Naive thymus-derived CD4-positive, alpha-beta T cell (primary cell): ENCODE measurements around the gene CPSF6. TPM values are rescaled to one million over a fixed set of nuclear protein-coding genes. Genes with fewer than 3 reads are reported as not detected.
"Not testable (repeated sequence)": the region's sequence is repeated elsewhere in the genome, so short reads cannot be mapped to it uniquely, and the experiment has no call there.

ENCODE experiments used
- ATAC-seq: fragments of 150-1000 bp; cut with Tn5 transposase; 2 replicates; pipeline ENCODE4 v1.10.0; 2021; ENCODE audit warnings: mild to moderate bottlenecking, moderate library complexity
- CTCF ChIA-PET: fragments of 350-600 bp; sonication (Branson Sonifier 250); formaldehyde crosslinking; loops from one replicate; lab custom pipeline; 2021; ENCODE audit warnings: antibody characterized with exemption; lab: Charles Lee
- POLR2A ChIA-PET: fragments of 350-600 bp; sonication (Branson Sonifier 250); formaldehyde crosslinking; loops from one replicate; lab custom pipeline; 2021; ENCODE audit warnings: antibody characterized with exemption, inconsistent platforms; lab: Charles Lee
- DNase-seq, 9 donors: peaks; one replicate each; pipeline versions ENCODE4 v3.0.0 to v3.0.0-alpha.2; 2020 to 2022; ENCODE audit warnings: mixed read lengths in 1 of 9
- H3K27ac ChIP-seq: one replicate; pipeline ENCODE4 v1.7.0; 2013; ENCODE audit warnings: mild to moderate bottlenecking, low read depth, low read length, moderate library complexity
- H3K27me3 ChIP-seq, 2 donors: one replicate each; pipeline ENCODE4 v1.7.0; 2013; ENCODE audit warnings: low read length in 2 of 2, mild to moderate bottlenecking in 2 of 2, moderate library complexity in 2 of 2; ENCODE audit not compliant: control insufficient read depth in 2 of 2, insufficient read depth in 2 of 2
- H3K36me3 ChIP-seq, 3 experiments: 1 replicate in 2 of 3; 2 replicates in 1 of 3; pipeline ENCODE4 v1.7.0; 2013; ENCODE audit warnings: low read length in 3 of 3, mild to moderate bottlenecking in 3 of 3, moderate library complexity in 1 of 3; ENCODE audit not compliant: insufficient read depth in 3 of 3, control insufficient read depth in 2 of 3
- H3K4me1 ChIP-seq, 2 donors: one replicate each; pipeline ENCODE4 v1.7.0; 2013; ENCODE audit warnings: low read length in 2 of 2, mild to moderate bottlenecking in 2 of 2, moderate library complexity in 1 of 2; ENCODE audit not compliant: control insufficient read depth in 2 of 2, insufficient read depth in 2 of 2
- H3K4me3 ChIP-seq: 2 replicates; pipeline ENCODE4 v1.7.0; 2013; ENCODE audit warnings: mild to moderate bottlenecking, low read length
- H3K9me3 ChIP-seq, 3 experiments: 1 replicate in 2 of 3; 2 replicates in 1 of 3; pipeline ENCODE4 v1.7.0; 2013; ENCODE audit warnings: low read length in 3 of 3; ENCODE audit not compliant: control insufficient read depth in 2 of 3
- H3K27ac Mint-ChIP-seq, 9 donors: one replicate each; pipeline ENCODE4 v1.8.0; 2020 to 2022; ENCODE audit warnings: mixed read lengths in 9 of 9, mild to moderate bottlenecking in 8 of 9, moderate library complexity in 5 of 9, inconsistent platforms in 2 of 9
- H3K27me3 Mint-ChIP-seq, 5 donors: one replicate each; pipeline ENCODE4 v1.8.0; 2021 to 2022; ENCODE audit warnings: mixed read lengths in 5 of 5, mild to moderate bottlenecking in 1 of 5
- H3K36me3 Mint-ChIP-seq, 5 donors: one replicate each; pipeline ENCODE4 v1.8.0; 2020 to 2022; ENCODE audit warnings: mixed read lengths in 5 of 5, mild to moderate bottlenecking in 3 of 5, inconsistent platforms in 1 of 5
- H3K4me1 Mint-ChIP-seq, 7 donors: one replicate each; pipeline ENCODE4 v1.8.0; 2020 to 2022; ENCODE audit warnings: mixed read lengths in 7 of 7, mild to moderate bottlenecking in 3 of 7, inconsistent platforms in 1 of 7
- H3K4me3 Mint-ChIP-seq, 10 donors: one replicate each; pipeline ENCODE4 v1.8.0; 2020 to 2022; ENCODE audit warnings: mild to moderate bottlenecking in 10 of 10, mixed read lengths in 10 of 10, moderate library complexity in 6 of 10, inconsistent platforms in 2 of 10
- H3K9me3 Mint-ChIP-seq, 11 donors: one replicate each; pipeline ENCODE4 v1.8.0; 2020 to 2022; ENCODE audit warnings: mixed read lengths in 11 of 11, mild to moderate bottlenecking in 4 of 11, inconsistent platforms in 1 of 11, moderate library complexity in 1 of 11
- intact Hi-C, 2 donors: fragments of 100-400 bp; cut with micrococcal nuclease; formaldehyde crosslinking; loops; one replicate each; pipeline ENCODE4 v1.15.1; 2023
- polyA plus RNA-seq, 2 donors: library from polyadenylated mRNA; unstranded; fragments of 300-500 nt; fragmentation: Illumina TruSeq; gene quantifications; one replicate each; pipeline ENCODE4 v1.2.3, GENCODE V29; 2021
- total RNA-seq, 6 experiments: library from RNA in 5 of 6; stranded (reverse) in 5 of 6; gene quantifications; 1 replicate in 5 of 6; 2 replicates in 1 of 6; pipeline ENCODE4 v1.2.3 and lab custom pipeline; 2021 to 2026

CPSF6 gene
- total and polyA plus RNA-seq, 7 experiments from 2014 or later: 33.2 to 127 (median 90.7) TPM

DNA sequence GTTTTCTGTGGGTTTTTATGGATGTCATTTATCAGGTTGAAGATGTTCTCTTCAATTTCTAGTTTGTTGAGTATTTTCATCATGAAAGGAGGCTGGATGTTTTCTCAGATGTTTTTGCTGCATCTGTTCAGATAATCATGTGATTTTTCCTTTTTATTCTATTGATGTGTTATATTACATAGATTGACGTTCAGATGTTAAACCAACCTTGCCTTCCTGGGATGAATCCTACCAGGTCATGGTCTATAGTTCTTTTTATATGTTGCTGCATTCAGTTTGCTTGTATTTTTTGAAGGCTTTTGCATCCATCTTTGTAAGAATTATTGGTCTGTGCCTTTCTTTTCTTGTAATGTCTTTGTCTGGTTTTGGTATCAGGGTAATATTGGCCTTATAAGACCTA, 64.9 kb downstream of the CPSF6 start:
- Histone ChIP-seq H3K9me3 (peaks cover 0 to 6% (median 0%) of the 10 kb centered on the region in 3 experiments), H3K4me3 (no peak overlapping the region), H3K27ac (no peak overlapping the region), H3K27me3 (no peaks in the 10 kb centered on the region), H3K36me3 (no peaks in the 10 kb centered on the region), H3K4me1 (no peaks in the 10 kb centered on the region)
- DNase-seq (no peak), ATAC-seq (no peak)
- Mint-ChIP-seq H3K9me3 (peaks cover 3 to 34% (median 13%) of the 10 kb centered on the region in 11 donors), H3K4me3 (no peak overlapping the region), H3K4me1 (no peaks in the 10 kb centered on the region), H3K36me3 (peaks cover 0 to 21% (median 7%) of the 10 kb centered on the region in 5 donors), H3K27ac (no peak overlapping the region), H3K27me3 (peaks cover 0 to 19% (median 0%) of the 10 kb centered on the region in 5 donors)
- intact Hi-C loops: no loop called here
- POLR2A ChIA-PET: no interaction called here
- CTCF ChIA-PET: no interaction called here

DNA sequence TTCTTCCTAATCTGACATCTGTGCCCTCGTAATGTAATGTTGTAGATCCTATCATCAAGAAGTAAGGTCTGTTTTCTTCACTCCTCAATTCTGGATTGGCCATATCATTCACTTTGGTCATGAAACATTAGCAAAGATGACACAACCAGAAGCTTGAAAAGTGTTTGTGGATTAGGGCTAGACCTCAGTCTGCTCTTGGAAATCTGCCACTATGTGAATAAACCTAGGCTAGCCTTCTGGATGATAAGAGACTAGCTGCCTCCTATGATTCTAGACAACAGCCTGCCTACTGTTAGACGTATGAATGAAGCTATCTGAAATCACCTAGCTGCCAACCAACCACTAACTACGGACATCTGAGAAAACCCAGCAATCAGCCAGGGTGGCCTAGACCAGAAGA, 70.1 kb downstream of the CPSF6 start:
- ATAC-seq (no peak), DNase-seq (no peak)
- Histone ChIP-seq H3K4me3 (no peak overlapping the region), H3K9me3 (peaks cover 0 to 1% (median 0%) of the 10 kb centered on the region in 3 experiments), H3K36me3 (no peaks in the 10 kb centered on the region), H3K27ac (no peak overlapping the region), H3K27me3 (no peaks in the 10 kb centered on the region), H3K4me1 (no peaks in the 10 kb centered on the region)
- no peak overlapping the region for H3K4me3 Mint-ChIP-seq
- POLR2A ChIA-PET: no interaction called here
- intact Hi-C loops: no loop called here
- H3K36me3 Mint-ChIP-seq: peaks cover 0 to 16% (median 7%) of the 10 kb centered on the region in 5 donors
- peaks cover 2 to 25% (median 12%) of the 10 kb centered on the region in 11 donors for H3K9me3 Mint-ChIP-seq
- H3K4me1 Mint-ChIP-seq: no peaks in the 10 kb centered on the region
- no peak overlapping the region for H3K27ac Mint-ChIP-seq
- CTCF ChIA-PET: interaction anchor here (1.5 kb wide), 1 partner anchor 18 kb away, joined by 3 read pairs; no protein-coding TSS in a partner anchor
- peaks cover 0 to 11% (median 0%) of the 10 kb centered on the region in 5 donors for H3K27me3 Mint-ChIP-seq

DNA sequence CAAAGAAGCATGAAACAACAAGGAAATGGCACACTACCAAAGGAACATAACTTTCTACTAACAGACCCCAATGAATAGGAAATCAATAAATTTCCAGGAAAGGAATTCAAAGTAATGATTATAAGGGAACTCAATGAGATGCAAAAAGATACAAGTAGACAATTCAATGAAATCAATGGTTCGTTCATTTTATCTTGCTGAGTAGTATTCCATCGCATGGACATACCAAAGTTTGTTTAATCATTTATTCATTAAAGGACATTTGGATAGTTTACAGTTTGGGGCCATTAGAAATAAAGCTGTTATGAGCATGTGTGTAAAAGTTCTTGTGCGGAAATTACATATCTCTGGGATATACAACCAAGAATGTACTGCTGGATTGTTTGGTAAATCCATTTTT, 73.8 kb downstream of the CPSF6 start:
- Histone ChIP-seq H3K4me1 (no peaks in the 10 kb centered on the region), H3K36me3 (no peaks in the 10 kb centered on the region), H3K27ac (no peak overlapping the region), H3K27me3 (no peaks in the 10 kb centered on the region), H3K9me3 (no peaks in the 10 kb centered on the region), H3K4me3 (no peak overlapping the region)
- ChIA-PET POLR2A (no interaction called here), CTCF (no interaction called here)
- intact Hi-C loops: no loop called here
- Mint-ChIP-seq H3K36me3 (peaks cover 0 to 14% (median 4%) of the 10 kb centered on the region in 5 donors), H3K27ac (no peak overlapping the region), H3K9me3 (peaks cover 0 to 20% (median 6%) of the 10 kb centered on the region in 11 donors), H3K4me3 (no peak overlapping the region), H3K4me1 (no peaks in the 10 kb centered on the region), H3K27me3 (no peaks in the 10 kb centered on the region)
- DNase-seq (no peak), ATAC-seq (no peak)

DNA sequence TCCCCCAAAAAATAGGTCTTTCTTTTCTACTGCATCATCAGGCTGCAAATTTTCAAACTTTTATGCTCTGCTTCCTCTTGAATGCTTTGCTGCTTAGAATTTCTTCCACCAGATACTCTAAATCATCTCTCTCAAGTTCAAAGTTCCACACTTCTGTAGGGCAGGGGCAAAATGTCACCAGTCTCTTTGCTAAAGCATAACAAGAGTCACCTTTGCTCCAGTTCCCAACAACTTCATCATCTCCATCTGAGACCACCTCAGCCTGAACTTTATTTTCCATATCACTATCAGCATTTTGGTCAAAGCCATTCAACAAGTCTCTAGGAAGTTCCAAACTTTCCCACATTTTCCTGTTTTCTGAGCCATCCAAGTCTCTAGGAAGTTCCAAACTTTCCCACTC, 77.4 kb downstream of the CPSF6 start:
- H3K4me3 ChIP-seq, DNase-seq, intact Hi-C loops, H3K4me1 Mint-ChIP-seq, H3K36me3 ChIP-seq, H3K27ac Mint-ChIP-seq, H3K4me1 ChIP-seq, H3K4me3 Mint-ChIP-seq, H3K27ac ChIP-seq, H3K9me3 ChIP-seq, POLR2A ChIA-PET, H3K27me3 ChIP-seq, CTCF ChIA-PET, ATAC-seq: not testable (repeated sequence)
- H3K9me3 Mint-ChIP-seq: peaks cover 2 to 26% (median 7%) of the 10 kb centered on the region in 11 donors
- peaks cover 0 to 12% (median 6%) of the 10 kb centered on the region in 5 donors for H3K27me3 Mint-ChIP-seq
- H3K36me3 Mint-ChIP-seq: peaks cover 0 to 16% (median 4%) of the 10 kb centered on the region in 5 donors

DNA sequence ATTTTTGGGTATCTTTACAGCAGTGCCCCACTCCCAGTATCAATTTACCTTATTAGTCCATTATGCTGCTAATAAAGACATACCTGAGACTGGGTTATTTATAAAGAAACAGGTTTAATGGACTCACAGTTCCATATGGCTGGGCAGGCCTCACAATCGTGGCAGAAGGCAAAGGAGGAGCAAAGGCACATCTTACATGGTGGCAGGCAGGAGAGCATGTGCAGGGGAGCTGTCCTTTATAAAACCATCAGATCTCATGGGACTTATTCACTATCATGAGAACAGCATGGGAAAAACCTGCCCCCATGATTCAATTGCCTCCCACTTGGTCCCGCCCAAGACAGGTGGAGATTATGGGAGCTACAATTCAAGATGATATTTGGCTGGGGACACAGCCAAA, 77.9 kb downstream of the CPSF6 start:
- H3K27ac Mint-ChIP-seq, H3K27me3 ChIP-seq, DNase-seq, H3K27ac ChIP-seq, intact Hi-C loops, CTCF ChIA-PET, H3K4me1 ChIP-seq, ATAC-seq, H3K4me1 Mint-ChIP-seq, H3K4me3 Mint-ChIP-seq, H3K4me3 ChIP-seq, POLR2A ChIA-PET, H3K9me3 ChIP-seq, H3K36me3 ChIP-seq: not testable (repeated sequence)
- peaks cover 0 to 16% (median 4%) of the 10 kb centered on the region in 5 donors for H3K36me3 Mint-ChIP-seq
- H3K27me3 Mint-ChIP-seq: peaks cover 0 to 12% (median 6%) of the 10 kb centered on the region in 5 donors
- H3K9me3 Mint-ChIP-seq: peaks cover 2 to 26% (median 7%) of the 10 kb centered on the region in 11 donors

DNA sequence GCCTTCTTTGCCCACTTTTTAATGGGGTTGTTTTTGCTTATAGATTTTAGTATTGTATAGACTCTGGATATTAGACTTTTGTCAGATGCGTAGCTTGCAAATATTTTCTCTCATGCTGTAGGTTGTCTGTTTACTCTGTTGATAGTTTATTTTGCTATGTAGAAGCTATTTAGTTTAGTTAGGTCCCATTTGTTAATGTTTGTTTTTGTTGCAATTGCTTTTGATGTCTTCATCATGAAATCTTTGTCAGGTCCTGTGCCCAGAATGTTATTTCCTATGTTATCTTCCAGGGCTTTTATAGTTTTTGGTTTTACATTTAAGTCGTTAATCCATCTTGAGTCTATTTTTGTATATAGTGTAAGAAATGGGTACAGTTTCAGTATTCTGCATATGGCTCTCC, 78.9 kb downstream of the CPSF6 start:
- H3K27me3 Mint-ChIP-seq: peaks cover 0 to 13% (median 6%) of the 10 kb centered on the region in 5 donors
- H3K36me3 Mint-ChIP-seq: peaks cover 0 to 16% (median 4%) of the 10 kb centered on the region in 5 donors
- H3K9me3 Mint-ChIP-seq: peaks cover 2 to 26% (median 9%) of the 10 kb centered on the region in 11 donors
- H3K27me3 ChIP-seq: no peaks in the 10 kb centered on the region
- H3K4me1 ChIP-seq: no peaks in the 10 kb centered on the region
- no peaks in the 10 kb centered on the region for H3K9me3 ChIP-seq
- POLR2A ChIA-PET: interaction anchor here (0.6 kb wide), 1 partner anchor 181 kb away, joined by 4 read pairs; no protein-coding TSS in a partner anchor
- no peak overlapping the region for H3K27ac Mint-ChIP-seq
- H3K4me3 Mint-ChIP-seq: no peak overlapping the region
- ATAC-seq (no peak), DNase-seq (no peak)
- no peaks in the 10 kb centered on the region for H3K36me3 ChIP-seq
- H3K4me1 Mint-ChIP-seq: peaks cover 0 to 4% (median 0%) of the 10 kb centered on the region in 7 donors
- CTCF ChIA-PET: no interaction called here
- no peak overlapping the region for H3K27ac ChIP-seq
- intact Hi-C loops: no loop called here
- H3K4me3 ChIP-seq: no peak overlapping the region

DNA sequence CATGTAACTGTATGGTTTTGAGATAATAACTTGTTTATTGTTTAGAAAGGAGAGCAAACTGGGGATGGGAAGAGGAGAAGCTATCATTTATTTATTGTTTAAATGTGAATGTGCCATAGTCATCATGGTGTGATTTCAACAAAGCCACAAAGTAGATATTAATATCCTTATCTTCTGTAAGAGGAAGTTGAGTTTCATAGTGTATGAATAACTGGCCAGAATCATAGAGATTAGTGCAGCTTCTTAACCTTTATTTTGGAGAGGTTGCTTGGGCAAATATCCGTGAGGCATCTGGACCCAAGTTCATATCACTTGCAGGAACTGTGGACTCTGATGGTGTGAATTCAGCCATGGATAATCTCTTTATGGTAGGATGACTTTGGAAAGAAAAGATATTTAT, 82.0 kb downstream of the CPSF6 start:
- no peak overlapping the region for H3K27ac ChIP-seq
- Mint-ChIP-seq H3K36me3 (peaks cover under 1 to 12% (median 5%) of the 10 kb centered on the region in 5 donors), H3K4me3 (no peak overlapping the region), H3K27ac (no peak overlapping the region), H3K4me1 (peaks cover 4 to 24% (median 15%) of the 10 kb centered on the region in 7 donors), H3K27me3 (peaks cover 0 to 27% (median 6%) of the 10 kb centered on the region in 5 donors), H3K9me3 (peaks cover 0 to 21% (median 9%) of the 10 kb centered on the region in 11 donors)
- intact Hi-C loops: no loop called here
- no peak overlapping the region for H3K4me3 ChIP-seq
- ChIA-PET POLR2A (interaction anchor here (0.8 kb wide), 1 partner anchor 9 kb away, joined by 9 read pairs; no protein-coding TSS in a partner anchor), CTCF (no interaction called here)
- H3K27me3 ChIP-seq: no peaks in the 10 kb centered on the region
- peaks cover 0 to 7% of the 10 kb centered on the region in 2 donors for H3K4me1 ChIP-seq
- no peaks in the 10 kb centered on the region for H3K9me3 ChIP-seq
- ATAC-seq: peak; percentile 65
- DNase-seq: no peak
- H3K36me3 ChIP-seq: no peaks in the 10 kb centered on the region
